ENCODE measurements around the gene NRXN3. TPM values are rescaled to one million over a fixed set of nuclear protein-coding genes. Genes with fewer than 3 reads are reported as not detected.

The NRXN3 gene
- total and polyA plus RNA-seq, 3 experiments from 2014 or later: not detected

GRCh38 chr14:79464468-79464867 lies 1294.3 kb downstream of the NRXN3 start:
- ChIA-PET CTCF (no interaction called here), POLR2A (no interaction called here)
- Mint-ChIP-seq H3K4me3 (no peak overlapping the region), H3K27ac (no peak overlapping the region), H3K4me1 (no peaks in the 10 kb centered on the region), H3K27me3 (no peaks in the 10 kb centered on the region), H3K36me3 (no peaks in the 10 kb centered on the region), H3K9me3 (peaks cover 0 to 9% (median 2%) of the 10 kb centered on the region in 5 donors)
- Histone ChIP-seq H3K4me1 (ENCODE audit: insufficient read depth, low read length) (no peaks in the 10 kb centered on the region), H3K4me3 (ENCODE audit: low read length) (no peak overlapping the region), H3K27ac (ENCODE audit: low read depth, low read length) (no peak overlapping the region), H3K36me3 (ENCODE audit: insufficient read depth, low read length) (no peaks in the 10 kb centered on the region), H3K9me3 (ENCODE audit: low read length) (no peaks in the 10 kb centered on the region), H3K27me3 (ENCODE audit: insufficient read depth, low read length, poor library complexity, severe bottlenecking) (no peaks in the 10 kb centered on the region)
- DNase-seq: no peak

GRCh38 chr14:79465651-79466050 lies 1295.5 kb downstream of the NRXN3 start:
- Histone ChIP-seq H3K4me3 (ENCODE audit: low read length) (no peak overlapping the region), H3K9me3 (ENCODE audit: low read length) (no peaks in the 10 kb centered on the region), H3K27me3 (ENCODE audit: insufficient read depth, low read length, poor library complexity, severe bottlenecking) (no peaks in the 10 kb centered on the region), H3K4me1 (ENCODE audit: insufficient read depth, low read length) (no peaks in the 10 kb centered on the region), H3K27ac (ENCODE audit: low read depth, low read length) (no peak overlapping the region), H3K36me3 (ENCODE audit: insufficient read depth, low read length) (no peaks in the 10 kb centered on the region)
- no peak for DNase-seq
- H3K4me1 Mint-ChIP-seq: no peaks in the 10 kb centered on the region
- H3K36me3 Mint-ChIP-seq: no peaks in the 10 kb centered on the region
- POLR2A ChIA-PET: no interaction called here
- H3K27me3 Mint-ChIP-seq: no peaks in the 10 kb centered on the region
- CTCF ChIA-PET: no interaction called here
- no peak overlapping the region for H3K27ac Mint-ChIP-seq
- H3K4me3 Mint-ChIP-seq: no peak overlapping the region
- peaks cover 0 to 9% (median 3%) of the 10 kb centered on the region in 5 donors for H3K9me3 Mint-ChIP-seq

- no peaks in the 10 kb centered on the region for H3K27me3 ChIP-seq (ENCODE audit: insufficient read depth, low read length, poor library complexity, severe bottlenecking)
- no peaks in the 10 kb centered on the region for H3K36me3 ChIP-seq (ENCODE audit: insufficient read depth, low read length)
- Mint-ChIP-seq H3K36me3 (no peaks in the 10 kb centered on the region), H3K4me3 (no peak overlapping the region), H3K27me3 (no peaks in the 10 kb centered on the region), H3K4me1 (no peaks in the 10 kb centered on the region), H3K27ac (no peak overlapping the region), H3K9me3 (peaks cover 0 to 5% (median 4%) of the 10 kb centered on the region in 5 donors)
- H3K4me1 ChIP-seq (ENCODE audit: insufficient read depth, low read length): no peaks in the 10 kb centered on the region
- ChIA-PET CTCF (no interaction called here), POLR2A (no interaction called here)
- no peaks in the 10 kb centered on the region for H3K9me3 ChIP-seq (ENCODE audit: low read length)
- H3K4me3 ChIP-seq (ENCODE audit: low read length): no peak overlapping the region
- no peak overlapping the region for H3K27ac ChIP-seq (ENCODE audit: low read depth, low read length)
- no peak for DNase-seq
These were observed 1296.9 kb downstream of the NRXN3 start for GRCh38 chr14:79466938-79467527.

- Mint-ChIP-seq H3K27me3 (no peaks in the 10 kb centered on the region), H3K9me3 (peaks cover 3 to 5% (median 4%) of the 10 kb centered on the region in 5 donors), H3K4me3 (no peak overlapping the region), H3K36me3 (no peaks in the 10 kb centered on the region), H3K4me1 (no peaks in the 10 kb centered on the region), H3K27ac (no peak overlapping the region)
- Histone ChIP-seq H3K4me3 (ENCODE audit: low read length) (no peak overlapping the region), H3K27ac (ENCODE audit: low read depth, low read length) (no peak overlapping the region), H3K9me3 (ENCODE audit: low read length) (no peaks in the 10 kb centered on the region), H3K4me1 (ENCODE audit: insufficient read depth, low read length) (no peaks in the 10 kb centered on the region), H3K27me3 (ENCODE audit: insufficient read depth, low read length, poor library complexity, severe bottlenecking) (no peaks in the 10 kb centered on the region), H3K36me3 (ENCODE audit: insufficient read depth, low read length) (no peaks in the 10 kb centered on the region)
- ChIA-PET POLR2A (no interaction called here), CTCF (no interaction called here)
- DNase-seq: no peak
These were observed 1297.7 kb downstream of the NRXN3 start for GRCh38 chr14:79467835-79468234.

GRCh38 chr14:79468486-79468885 lies 1298.3 kb downstream of the NRXN3 start:
- Mint-ChIP-seq H3K27me3 (no peaks in the 10 kb centered on the region), H3K9me3 (peaks cover 3 to 5% (median 4%) of the 10 kb centered on the region in 5 donors), H3K36me3 (no peaks in the 10 kb centered on the region), H3K4me1 (no peaks in the 10 kb centered on the region), H3K4me3 (no peak overlapping the region), H3K27ac (no peak overlapping the region)
- no peaks in the 10 kb centered on the region for H3K9me3 ChIP-seq (ENCODE audit: low read length)
- no peak overlapping the region for H3K27ac ChIP-seq (ENCODE audit: low read depth, low read length)
- no peak overlapping the region for H3K4me3 ChIP-seq (ENCODE audit: low read length)
- no peaks in the 10 kb centered on the region for H3K27me3 ChIP-seq (ENCODE audit: insufficient read depth, low read length, poor library complexity, severe bottlenecking)
- no peak for DNase-seq
- POLR2A ChIA-PET: no interaction called here
- no peaks in the 10 kb centered on the region for H3K36me3 ChIP-seq (ENCODE audit: insufficient read depth, low read length)
- H3K4me1 ChIP-seq (ENCODE audit: insufficient read depth, low read length): no peaks in the 10 kb centered on the region
- CTCF ChIA-PET: interaction anchor here (0.7 kb wide), 1 partner anchor 71 kb away, joined by 3 read pairs; no protein-coding TSS in a partner anchor

GRCh38 chr14:79473651-79474050 lies 1303.5 kb downstream of the NRXN3 start:
- ChIA-PET POLR2A (no interaction called here), CTCF (no interaction called here)
- no peak overlapping the region for H3K27ac Mint-ChIP-seq
- no peaks in the 10 kb centered on the region for H3K36me3 Mint-ChIP-seq
- H3K4me3 ChIP-seq (ENCODE audit: low read length): no peak overlapping the region
- no peaks in the 10 kb centered on the region for H3K27me3 ChIP-seq (ENCODE audit: insufficient read depth, low read length, poor library complexity, severe bottlenecking)
- no peak for DNase-seq
- no peaks in the 10 kb centered on the region for H3K4me1 ChIP-seq (ENCODE audit: insufficient read depth, low read length)
- no peaks in the 10 kb centered on the region for H3K27me3 Mint-ChIP-seq
- no peak overlapping the region for H3K27ac ChIP-seq (ENCODE audit: low read depth, low read length)
- no peak overlapping the region for H3K4me3 Mint-ChIP-seq
- H3K9me3 Mint-ChIP-seq: peaks cover 0 to 4% (median 3%) of the 10 kb centered on the region in 5 donors
- H3K36me3 ChIP-seq (ENCODE audit: insufficient read depth, low read length): no peaks in the 10 kb centered on the region
- H3K9me3 ChIP-seq (ENCODE audit: low read length): no peaks in the 10 kb centered on the region
- H3K4me1 Mint-ChIP-seq: no peaks in the 10 kb centered on the region

GRCh38 chr14:79475887-79476532 lies 1305.8 kb downstream of the NRXN3 start:
- H3K27ac Mint-ChIP-seq: no peak overlapping the region
- Histone ChIP-seq H3K36me3 (ENCODE audit: insufficient read depth, low read length) (no peaks in the 10 kb centered on the region), H3K4me1 (ENCODE audit: insufficient read depth, low read length) (no peaks in the 10 kb centered on the region), H3K27me3 (ENCODE audit: insufficient read depth, low read length, poor library complexity, severe bottlenecking) (no peaks in the 10 kb centered on the region), H3K4me3 (ENCODE audit: low read length) (no peak overlapping the region), H3K27ac (ENCODE audit: low read depth, low read length) (no peak overlapping the region), H3K9me3 (ENCODE audit: low read length) (no peaks in the 10 kb centered on the region)
- H3K27me3 Mint-ChIP-seq: no peaks in the 10 kb centered on the region
- no peak for DNase-seq
- no peaks in the 10 kb centered on the region for H3K36me3 Mint-ChIP-seq
- POLR2A ChIA-PET: no interaction called here
- H3K4me1 Mint-ChIP-seq: no peaks in the 10 kb centered on the region
- H3K9me3 Mint-ChIP-seq: peaks cover 0 to 8% (median 0%) of the 10 kb centered on the region in 5 donors
- CTCF ChIA-PET: no interaction called here
- H3K4me3 Mint-ChIP-seq: no peak overlapping the region

- H3K4me1 Mint-ChIP-seq: no peaks in the 10 kb centered on the region
- CTCF ChIA-PET: no interaction called here
These were observed 1306.4 kb downstream of the NRXN3 start for GRCh38 chr14:79476552-79476951.

More at GRCh38 chr14:79476552-79476951, 1306.4 kb downstream of the NRXN3 start:
- H3K4me1 ChIP-seq (ENCODE audit: insufficient read depth, low read length): no peaks in the 10 kb centered on the region
- no peaks in the 10 kb centered on the region for H3K27me3 ChIP-seq (ENCODE audit: insufficient read depth, low read length, poor library complexity, severe bottlenecking)
- no peak overlapping the region for H3K4me3 Mint-ChIP-seq
- no peaks in the 10 kb centered on the region for H3K36me3 Mint-ChIP-seq
- H3K27ac Mint-ChIP-seq: no peak overlapping the region
- H3K9me3 ChIP-seq (ENCODE audit: low read length): no peaks in the 10 kb centered on the region
- no peak for DNase-seq
- H3K9me3 Mint-ChIP-seq: peaks cover 0 to 9% (median 1%) of the 10 kb centered on the region in 5 donors
- H3K27me3 Mint-ChIP-seq: no peaks in the 10 kb centered on the region
- POLR2A ChIA-PET: no interaction called here
- no peak overlapping the region for H3K4me3 ChIP-seq (ENCODE audit: low read length)
- no peak overlapping the region for H3K27ac ChIP-seq (ENCODE audit: low read depth, low read length)
- H3K36me3 ChIP-seq (ENCODE audit: insufficient read depth, low read length): no peaks in the 10 kb centered on the region

Measured in CD8-positive, alpha-beta memory T cell (primary cell).